Activated CD8-positive, alpha-beta memory T cell treated with anti-CD3 and anti-CD28 coated beads for 4 hours (primary cell): Measurements from ENCODE around the gene NEAT1.
A peak's percentile ranks its signal among the peaks of the same experiment; 100 is the strongest.
"Not testable (repeated sequence)": the region's sequence is repeated elsewhere in the genome, so short reads cannot be mapped to it uniquely, and the experiment has no call there.

Experiments used
- DNase-seq, 2 donors: peaks; one replicate each; pipeline ENCODE4 v3.0.0-alpha.2; 2020; ENCODE audit warnings: low read depth in 2 of 2

NEAT1 gene

DNA sequence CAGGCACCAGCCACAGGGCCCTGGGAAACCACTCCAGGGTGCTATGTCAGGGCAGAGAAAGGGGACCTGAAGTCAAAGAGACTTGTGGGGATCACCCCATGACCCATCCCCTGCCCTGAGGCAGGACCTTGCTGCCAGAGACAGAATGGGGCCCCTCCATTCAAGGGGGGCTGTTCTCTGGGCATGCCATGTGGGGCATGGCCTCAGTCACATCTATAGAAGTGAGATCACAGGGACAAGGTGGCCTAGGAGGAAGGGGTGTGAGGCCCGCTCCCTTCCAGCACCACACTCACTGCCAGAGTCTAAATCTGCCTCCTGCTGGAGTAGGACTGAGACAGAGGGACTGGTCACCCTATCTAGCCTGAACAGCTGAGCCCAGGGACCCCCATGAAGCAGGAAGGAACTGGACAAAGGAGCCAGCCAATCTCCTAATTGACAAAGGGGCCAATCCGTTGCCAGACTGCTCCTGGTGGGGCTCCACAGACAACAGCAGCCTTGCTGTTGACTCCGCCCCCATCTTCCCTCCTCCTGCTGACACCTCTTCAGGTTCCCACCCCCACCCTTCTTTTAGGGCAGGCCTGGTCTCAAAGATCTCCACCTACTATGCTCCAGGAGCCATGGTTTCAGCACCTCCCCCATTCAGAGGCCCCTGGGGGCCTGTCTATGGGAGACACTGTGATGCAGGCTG lies 26.0 kb downstream of the NEAT1 start:
- no peak for DNase-seq

DNA sequence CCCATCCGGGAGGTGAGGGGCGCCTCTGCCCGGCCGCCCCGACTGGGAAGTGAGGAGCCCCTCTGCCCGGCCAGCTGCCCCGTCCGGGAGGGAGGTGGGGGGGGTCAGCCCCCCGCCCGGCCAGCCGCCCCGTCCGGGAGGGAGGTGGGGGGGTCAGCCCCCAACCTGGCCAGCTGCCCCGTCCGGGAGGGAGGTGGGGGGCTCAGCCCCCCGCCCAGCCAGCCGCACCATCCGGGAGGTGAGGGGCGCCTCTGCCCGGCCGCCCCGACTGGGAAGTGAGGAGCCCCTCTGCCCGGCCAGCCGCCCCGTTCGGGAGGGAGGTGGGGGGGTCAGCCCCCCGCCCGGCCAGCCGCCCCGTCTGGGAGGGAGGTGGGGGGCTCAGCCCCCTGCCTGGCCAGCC lies 28.7 kb downstream of the NEAT1 start:
- DNase-seq, result not testable (repeated sequence)

DNA sequence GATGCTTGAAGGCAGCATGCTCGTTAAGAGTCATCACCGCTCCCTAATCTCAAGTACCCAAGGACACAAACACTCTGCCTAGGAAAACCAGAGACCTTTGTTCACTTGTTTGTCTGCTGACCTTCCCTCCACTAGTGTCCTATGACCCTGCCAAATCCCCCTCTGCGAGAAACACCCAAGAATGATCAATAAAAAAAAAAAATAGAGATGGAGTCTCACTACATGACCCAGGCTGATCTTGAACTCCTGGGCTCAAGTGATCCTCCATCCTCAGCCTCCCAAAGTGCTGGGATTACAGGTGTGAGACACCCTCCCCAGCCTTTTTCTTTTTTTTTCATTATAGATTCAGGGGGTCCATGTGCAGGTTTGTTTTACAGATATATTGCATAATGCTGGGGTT lies 29.7 kb downstream of the NEAT1 start:
- not testable (repeated sequence) for DNase-seq

DNA sequence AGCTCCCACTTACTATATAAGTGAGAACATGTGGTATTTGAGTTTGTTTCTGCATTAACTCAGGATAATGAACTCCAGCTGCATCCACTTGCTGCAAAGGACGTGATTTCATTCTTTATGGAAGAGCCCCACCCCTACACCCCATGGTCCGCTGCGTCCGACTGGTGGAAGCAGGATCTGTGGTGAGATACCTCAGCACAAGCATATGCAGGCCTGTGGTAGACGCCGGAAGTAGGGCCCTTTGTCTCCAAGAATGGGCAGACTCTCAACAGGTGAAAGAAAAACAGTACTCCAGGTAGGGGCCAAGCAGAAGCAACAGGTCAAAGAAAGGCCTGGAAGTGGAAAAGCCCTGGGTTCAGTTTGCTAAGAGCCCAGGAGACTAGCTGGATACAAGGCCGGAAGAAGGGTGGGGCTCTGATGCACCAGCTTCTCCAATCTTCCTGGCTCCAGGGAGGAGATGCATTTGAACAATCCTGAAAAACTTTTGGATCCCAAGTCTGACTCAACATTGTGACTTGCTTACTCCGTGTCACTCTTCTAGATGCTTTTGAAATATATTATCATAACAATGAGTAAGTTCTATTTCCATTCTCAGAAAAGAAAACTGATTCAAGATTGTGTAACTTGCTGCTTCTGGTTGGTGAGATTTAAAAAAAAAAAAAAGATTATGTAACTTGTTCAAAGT lies 30.4 kb downstream of the NEAT1 start:
- DNase-seq, result no peak

DNA sequence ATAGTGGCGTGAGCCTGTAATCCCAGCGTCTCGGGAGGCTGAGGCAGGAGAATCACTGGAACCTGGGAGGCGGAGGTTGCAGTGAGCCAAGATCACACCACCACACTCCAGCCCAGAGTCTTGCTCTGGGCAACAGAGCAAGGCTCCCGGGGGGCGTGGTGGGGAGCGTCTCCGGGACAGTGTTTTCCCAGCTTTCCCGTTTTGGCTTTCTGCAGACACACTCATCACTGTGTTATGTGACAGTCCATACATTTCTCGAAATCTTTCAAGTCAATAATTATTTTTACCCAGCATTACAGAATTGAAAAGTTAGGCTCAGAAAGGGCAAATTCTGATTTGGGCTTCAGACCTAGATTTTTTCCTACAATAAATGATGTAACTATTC lies 31.7 kb downstream of the NEAT1 start:
- no peak for DNase-seq

DNA sequence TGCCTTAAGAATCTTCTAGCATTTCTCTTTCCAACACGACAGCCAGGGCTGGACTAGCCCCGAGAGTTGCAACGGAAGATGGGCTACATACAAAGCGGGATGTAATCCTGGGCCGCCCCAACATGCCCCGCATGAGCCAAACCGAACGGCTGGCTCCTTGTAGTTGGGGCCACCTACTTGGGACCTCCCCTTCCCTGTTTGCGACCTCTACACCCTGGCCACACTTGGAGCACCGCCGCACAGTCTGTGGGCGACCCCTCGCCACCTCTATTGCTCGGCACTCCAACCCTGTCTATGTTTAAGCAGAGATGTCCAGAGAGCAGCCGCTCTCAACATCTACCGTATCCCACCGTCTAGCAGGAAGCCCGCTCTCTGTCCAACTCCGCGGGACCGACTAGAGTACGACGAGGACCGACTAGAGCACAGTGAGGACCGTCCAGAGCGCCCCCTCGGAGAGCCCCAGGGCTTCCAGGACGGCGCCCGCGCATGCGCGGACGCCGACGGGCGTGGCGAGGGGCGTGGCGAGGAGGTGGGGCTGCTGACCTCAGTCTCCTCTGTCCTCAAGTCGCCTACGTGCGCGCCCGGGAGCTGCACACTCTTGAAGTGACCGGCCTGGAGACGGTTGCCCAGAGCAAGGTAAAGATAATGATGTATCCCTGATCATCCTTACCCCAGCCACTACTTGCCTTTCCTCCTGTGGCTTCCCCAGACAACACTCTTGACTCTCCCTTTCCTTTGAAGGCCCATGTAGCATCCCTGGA lies 32.3 kb downstream of the NEAT1 start:
- peak; percentile 63 to 64 for DNase-seq

DNA sequence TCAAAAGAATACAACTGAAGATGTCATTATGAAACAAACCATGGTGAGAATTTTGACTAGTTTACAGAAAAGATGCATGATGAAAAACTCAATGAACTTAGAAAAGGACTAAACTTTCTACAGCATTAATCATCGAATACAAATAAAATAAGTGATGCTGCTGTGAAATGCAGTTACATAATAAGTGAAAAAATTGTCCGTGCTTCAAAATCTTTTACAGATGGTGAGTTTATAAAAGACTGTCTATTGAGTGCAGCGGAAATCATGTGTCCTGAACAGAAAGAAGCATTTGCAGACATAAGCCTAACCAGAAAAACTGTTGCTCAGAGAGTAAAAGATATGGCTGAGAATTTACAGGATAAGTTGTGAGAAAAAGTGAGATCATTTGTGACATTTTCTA lies 33.8 kb downstream of the NEAT1 start:
- DNase-seq, result no peak

DNA sequence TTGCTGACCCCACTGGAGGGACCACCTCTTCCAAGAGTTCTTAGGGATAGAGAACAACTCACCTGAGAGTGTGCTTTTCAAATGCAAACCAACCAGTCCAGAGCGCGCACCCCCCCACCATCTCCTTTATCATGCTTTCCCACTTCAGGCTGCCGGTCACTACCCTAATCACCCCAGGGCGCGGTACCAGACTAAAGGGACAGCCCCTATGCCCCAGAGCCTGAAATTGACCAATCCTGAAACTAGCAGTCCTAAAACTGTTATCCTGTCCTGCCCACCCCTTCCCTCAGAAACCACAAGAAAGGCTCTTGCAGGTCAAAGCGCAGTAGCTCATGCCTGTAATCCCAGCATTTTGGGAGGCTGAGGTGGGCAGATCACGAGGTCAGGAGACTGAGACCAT lies 37.0 kb downstream of the NEAT1 start:
- no peak for DNase-seq

DNA sequence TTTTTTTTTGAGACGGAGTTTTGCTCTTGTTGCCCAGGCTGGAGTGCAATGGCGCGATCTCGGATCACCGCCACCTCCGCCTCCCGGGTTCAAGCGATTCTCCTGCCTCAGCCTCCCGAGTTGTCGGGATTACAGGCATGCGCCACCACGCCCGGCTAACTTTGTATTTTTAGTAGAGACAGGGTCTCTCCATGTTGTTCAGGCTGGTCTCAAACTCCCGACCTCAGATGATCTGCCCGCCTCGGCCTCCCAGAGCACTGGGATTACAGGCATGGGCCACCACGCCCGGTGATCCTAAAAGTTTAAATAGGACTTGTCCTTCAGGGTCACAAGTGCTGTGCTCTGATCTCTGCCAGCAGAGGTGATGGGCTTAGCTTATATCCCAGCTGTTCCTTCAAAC lies 42.9 kb downstream of the NEAT1 start:
- DNase-seq, result not testable (repeated sequence)

DNA sequence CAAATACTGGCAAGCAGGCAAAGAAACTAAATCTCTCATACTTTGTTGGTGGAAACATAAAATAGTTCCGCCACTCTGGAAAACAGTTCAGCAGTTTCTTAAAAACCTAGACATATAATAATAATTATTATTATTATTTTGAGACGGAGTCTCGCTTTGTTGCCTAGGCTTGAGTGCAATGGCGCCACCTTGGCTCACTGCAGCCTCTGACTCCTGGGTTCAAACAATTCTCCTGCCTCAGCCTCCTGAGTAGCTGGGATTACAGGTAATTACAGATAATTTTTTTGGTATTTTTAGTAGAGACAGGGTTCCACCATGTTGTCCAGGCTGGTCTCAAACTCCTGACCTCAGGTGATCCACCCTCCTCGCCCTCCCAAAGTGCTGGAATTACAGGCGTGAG lies 44.7 kb downstream of the NEAT1 start:
- not testable (repeated sequence) for DNase-seq

DNA sequence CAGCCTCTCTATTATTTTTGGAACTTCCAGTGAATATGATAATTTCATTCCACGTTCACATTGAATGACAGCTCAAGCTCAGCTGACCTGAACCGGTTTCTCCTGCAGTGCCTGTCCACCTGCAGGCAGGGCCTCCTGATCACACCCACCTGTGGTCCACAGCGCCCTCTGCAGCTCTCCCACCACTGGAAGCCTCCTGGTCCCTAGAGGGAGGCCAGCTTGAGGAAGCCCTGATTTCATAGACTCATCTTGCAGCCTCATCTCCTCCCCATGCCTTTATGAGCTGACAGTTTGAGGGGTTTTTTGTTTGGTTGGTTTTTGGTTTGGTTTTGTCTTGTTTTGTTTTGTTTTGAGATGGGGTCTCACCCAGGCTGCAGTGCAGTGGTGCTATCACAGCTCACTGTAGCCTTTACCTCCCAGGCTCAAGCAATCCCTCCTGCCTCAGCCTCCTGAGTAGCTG lies 46.3 kb downstream of the NEAT1 start:
- DNase-seq, result no peak

DNA sequence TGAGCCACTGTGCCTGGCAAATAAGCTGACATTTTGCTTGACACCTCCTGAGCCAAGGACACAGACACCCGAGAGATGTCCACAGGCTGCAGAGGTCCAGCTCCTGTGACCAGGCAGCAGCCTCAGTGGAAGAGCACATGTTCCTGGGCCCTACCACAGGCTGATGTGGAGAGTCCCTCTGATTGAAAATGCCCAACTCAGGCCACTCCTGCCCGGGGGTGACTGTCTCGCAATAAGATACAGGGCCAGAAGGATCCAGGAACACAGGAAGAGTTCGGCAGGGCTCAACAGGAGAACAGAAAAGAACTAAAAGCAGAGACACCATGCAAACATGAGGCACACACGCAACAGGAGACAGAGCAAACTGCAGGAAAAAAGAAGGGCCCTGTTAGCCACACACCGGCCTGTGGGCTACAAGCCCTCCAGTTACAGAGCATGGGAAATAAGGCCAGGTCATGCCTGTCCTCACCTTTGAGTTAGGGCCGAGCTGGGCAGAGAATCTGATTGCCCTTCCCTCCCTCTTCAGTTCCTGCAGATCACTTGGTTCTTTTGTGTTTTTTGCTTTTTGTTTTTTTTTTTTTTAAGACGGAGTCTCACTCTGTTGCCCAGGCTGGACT lies 47.9 kb downstream of the NEAT1 start:
- DNase-seq, result no peak

DNA sequence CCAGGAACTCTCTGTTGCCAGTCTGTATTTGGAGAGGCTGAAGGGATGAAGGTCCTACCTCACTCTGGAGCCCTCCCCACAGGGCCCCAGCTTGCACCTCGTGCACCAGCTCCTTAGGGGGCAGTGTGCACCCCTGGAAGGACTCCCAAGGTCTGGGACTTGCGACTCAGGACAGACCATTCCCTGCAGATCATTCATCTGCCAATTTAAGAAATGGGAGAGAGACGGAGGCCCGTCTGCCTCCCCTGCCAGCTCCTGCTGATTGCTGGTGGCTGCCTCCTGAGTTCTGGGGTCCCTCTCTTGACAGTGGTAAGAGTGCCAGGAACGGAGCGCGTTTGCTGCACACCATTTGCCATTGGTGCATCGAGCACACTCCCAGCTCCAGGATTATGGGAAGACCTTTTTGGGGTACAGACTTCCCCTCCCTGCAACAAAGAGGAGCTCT lies 48.9 kb downstream of the NEAT1 start:
- DNase-seq, result no peak

DNA sequence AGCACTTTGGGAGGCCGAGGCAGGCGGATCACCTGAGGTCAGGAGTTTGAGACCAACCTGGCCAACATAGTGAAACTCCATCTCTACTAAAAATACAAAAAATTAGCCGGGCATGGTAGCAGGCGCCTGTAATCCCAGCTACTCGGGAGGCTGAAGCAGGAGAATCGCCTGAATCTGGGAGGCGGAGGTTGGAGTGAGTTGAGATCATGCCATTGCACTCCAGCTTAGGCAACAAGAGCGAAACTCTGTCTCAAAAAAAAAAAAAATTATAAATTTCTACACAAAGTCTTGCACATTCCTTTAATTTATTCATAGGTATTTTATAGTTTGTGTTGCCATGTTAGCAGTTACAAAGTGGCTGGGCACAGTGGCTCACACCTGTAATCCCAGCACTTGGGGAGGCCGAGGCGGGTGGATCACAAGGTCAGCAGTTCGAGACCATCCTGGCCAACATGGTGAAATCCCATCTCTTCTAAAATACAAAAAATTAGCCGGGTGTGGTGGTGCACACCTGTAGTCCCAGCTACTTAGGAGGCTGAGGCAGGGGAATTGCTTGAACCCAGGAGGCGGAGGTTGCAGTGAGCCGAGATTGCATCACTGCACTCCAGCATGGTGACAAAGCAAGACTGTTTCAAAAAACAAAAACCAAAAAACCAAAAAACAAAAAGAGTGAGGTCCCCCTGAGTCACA lies 50.1 kb downstream of the NEAT1 start:
- not testable (repeated sequence) for DNase-seq

DNA sequence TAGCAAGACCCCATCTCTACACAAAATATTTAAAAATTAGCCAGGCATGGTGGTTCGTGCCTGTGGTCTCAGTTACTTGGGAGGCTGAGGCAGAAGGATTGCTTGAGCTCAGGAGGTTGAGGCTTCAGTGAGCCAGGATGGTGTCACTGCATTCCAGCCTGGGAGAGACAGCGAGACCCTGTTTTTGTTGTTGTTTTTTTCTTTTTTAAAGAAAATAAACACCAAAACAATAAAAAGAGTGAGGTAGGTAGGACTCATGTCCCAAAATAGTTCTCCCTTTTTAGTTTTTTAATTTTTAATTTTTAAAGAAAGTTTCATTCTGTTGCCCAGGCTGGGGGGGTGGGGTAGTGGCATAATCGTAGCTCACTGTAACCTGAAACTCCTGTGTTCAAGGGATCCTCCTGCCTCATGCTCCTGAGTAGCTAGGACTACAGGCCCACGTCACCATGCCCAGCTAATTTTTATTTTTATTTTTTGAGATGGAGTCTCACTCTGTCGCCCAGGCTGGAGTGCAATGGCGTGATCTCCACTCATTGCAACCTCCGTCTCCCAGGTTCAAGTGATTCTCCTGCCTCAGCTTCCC lies 50.8 kb downstream of the NEAT1 start:
- no peak for DNase-seq

DNA sequence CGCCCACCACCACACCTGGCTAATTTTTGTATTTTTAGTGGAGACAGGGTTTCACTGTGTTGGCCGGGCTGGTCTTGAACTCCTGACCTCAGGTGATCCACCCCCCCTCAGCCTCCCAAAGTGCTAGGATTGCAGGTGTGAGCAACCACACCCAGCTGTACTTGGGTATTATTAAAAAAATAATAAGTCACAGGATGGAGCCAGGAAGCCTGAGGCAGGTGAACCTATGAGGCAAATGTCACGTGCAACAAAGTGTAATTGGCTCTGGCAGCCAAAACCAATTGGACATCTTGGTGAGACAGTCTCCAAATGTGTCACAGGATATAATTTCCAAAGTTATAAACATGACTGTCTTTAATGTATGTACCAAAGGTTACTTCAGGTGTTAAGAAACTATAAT lies 52.3 kb downstream of the NEAT1 start:
- no peak for DNase-seq

DNA sequence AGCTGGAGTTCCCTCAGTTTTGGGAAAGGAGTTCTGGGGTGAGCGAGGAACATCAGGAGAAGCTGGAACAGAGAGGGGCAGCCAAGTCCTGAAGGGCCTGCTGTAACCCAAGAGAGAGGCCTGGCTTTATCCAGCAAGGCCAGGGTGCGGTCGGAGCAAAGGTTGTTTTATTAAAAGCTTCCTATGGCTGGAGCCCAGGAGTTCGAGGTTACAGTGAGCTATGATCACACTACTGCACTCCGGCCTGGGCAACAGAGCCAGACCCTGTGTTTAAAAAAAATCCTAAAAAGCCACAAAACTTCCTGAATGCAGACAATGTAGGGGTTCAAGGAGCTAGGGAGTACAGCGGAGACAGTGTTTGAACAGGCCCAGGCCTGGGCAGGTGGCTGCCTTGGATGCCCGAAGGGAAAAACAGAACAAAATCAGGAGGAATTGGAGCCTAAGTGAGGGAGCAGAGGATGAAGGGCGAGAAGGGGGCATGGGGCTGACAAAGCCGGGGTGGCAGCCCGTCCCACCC lies 54.1 kb downstream of the NEAT1 start:
- DNase-seq, result no peak

DNA sequence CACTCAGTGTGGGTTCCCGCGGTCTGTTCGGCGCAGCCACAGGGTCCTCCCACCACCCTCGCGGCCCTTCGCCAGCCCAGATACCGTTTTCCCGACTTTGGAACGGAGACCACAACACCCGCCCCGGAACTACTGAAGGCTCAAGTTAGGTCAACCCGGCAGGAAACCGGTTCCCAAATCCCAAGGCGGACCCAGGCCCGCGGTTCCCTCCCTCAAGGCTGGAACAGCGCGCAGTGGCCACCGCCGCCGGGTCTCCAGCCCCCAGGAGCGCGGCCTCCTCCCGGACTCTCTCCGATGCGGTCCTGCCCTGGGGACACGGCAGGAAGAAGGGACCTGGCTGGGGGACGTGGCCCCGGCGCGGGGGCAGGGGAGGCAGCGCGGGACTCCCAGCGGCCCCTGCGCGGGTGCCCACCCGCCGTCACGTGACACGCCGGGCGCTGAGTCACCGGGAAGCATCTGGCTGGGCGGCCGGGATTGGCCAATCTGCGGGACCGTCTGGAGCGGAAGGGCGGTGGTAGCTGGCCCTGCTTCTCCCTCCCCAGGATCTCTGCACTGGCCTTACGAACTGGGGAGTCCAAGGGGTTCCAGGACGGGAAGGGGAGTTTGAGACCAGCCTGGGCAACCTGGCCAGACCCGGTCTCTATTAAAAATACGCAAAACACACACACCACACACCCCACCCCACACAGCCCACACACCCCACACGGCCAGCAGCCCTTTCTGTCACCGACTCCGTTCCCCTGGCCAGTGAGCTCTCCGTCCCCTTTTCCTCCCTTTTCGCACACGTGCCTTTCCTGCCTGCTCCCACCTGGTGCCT lies 54.8 kb downstream of the NEAT1 start:
- DNase-seq, result peak; percentile 82

DNA sequence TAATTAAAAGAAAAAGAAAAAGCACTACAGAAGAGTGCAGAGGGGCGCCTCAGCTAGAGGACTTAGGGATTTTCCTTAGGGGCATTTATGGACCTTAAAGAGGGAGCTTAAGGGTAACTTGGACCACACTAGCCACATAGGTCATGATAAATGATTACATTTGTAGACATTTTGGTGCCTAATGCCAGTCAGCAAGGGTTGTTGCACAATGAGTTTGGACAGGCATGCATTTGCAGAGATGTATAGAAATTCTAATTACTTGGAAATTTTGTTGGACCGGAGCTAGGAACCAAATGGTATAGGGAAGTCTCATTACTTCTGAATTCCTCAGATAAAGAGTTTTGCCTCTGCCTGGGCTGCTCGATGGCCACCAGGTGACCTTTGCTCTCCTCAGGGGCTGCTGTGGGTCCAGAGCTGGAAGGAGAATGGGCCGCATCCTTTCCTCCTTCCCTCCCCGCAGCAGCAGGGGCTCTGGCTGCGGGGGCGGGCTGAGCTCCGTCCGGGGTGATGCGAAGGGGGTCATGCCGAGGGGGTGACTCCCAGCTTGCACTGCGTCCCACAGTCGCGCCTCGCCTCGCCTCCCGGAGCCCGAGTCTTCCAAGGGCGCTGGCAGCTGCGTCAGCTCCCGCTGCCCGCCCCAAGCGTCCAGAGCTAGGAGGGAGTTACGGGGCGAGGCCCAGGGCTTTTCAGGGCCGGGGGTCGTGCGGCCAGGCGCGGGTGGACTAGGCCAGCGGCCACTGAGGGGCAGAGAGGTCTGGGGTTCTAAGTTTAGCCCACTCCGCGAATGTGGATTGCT lies 56.0 kb downstream of the NEAT1 start:
- DNase-seq, result no peak
